PFSK-1 (cell line): ENCODE measurements around the gene ARSI.

Experiments
- FOXP2 ChIP-seq: optimal IDR thresholded peaks from 2 replicates; pipeline ENCODE3; 2011; ENCODE audit warnings: borderline replicate concordance, control low read depth, inconsistent platforms; ENCODE audit not compliant: insufficient read depth; ENCODE audit errors: extremely low read length, extremely low read depth
- POLR2AphosphoS5 ChIP-seq: IDR thresholded peaks from 2 replicates; pipeline ENCODE4 v1.6.1; 2012; ENCODE audit warnings: low read depth, mild to moderate bottlenecking, control low read depth, low read length, moderate library complexity
- REST ChIP-seq, 2 experiments: IDR thresholded peaks; 2 replicates each; pipeline versions ENCODE4 v1.6.1 to v1.8.0; 2011 to 2012; ENCODE audit warnings: low read depth in 2 of 2, low read length in 2 of 2, control low read depth in 1 of 2, inconsistent platforms in 1 of 2, mild to moderate bottlenecking in 1 of 2, moderate library complexity in 1 of 2; ENCODE audit not compliant: insufficient read depth in 1 of 2
- SIN3A ChIP-seq: IDR thresholded peaks from 2 replicates; pipeline ENCODE4 v1.6.1; 2012; ENCODE audit warnings: mild to moderate bottlenecking, low read length, moderate library complexity, borderline replicate concordance; ENCODE audit not compliant: insufficient read depth
- TAF1 ChIP-seq: IDR thresholded peaks from 2 replicates; pipeline ENCODE4 v1.6.1; 2012; ENCODE audit warnings: low read length, control low read depth, borderline replicate concordance; ENCODE audit not compliant: insufficient read depth

ARSI gene

GRCh38 chr5:150270541-150271295 is 32.0 kb downstream of the ARSI start:
- TF ChIP-seq REST (IDR thresholded peaks at IDR 0.05; ENCODE audit: insufficient read depth in 1 of 2, low read depth in 2 of 2, low read length in 2 of 2) (no peak), POLR2AphosphoS5 (no peak)

GRCh38 chr5:150266871-150267291 is 35.8 kb downstream of the ARSI start:
- TF ChIP-seq TAF1 (no peak), FOXP2 (no peak), REST (IDR thresholded peaks at IDR 0.05; ENCODE audit: insufficient read depth in 1 of 2, low read depth in 2 of 2, low read length in 2 of 2) (no peak), POLR2AphosphoS5 (no peak), SIN3A (no peak)

GRCh38 chr5:150265870-150266383 is 36.8 kb downstream of the ARSI start:
- no peak for TF ChIP-seq SIN3A
- no peak for TF ChIP-seq FOXP2
- TF ChIP-seq POLR2AphosphoS5: no peak
- TF ChIP-seq REST (IDR thresholded peaks at IDR 0.05; ENCODE audit: insufficient read depth in 1 of 2, low read depth in 2 of 2, low read length in 2 of 2): no peak
- no peak for TF ChIP-seq TAF1

- no peak for TF ChIP-seq TAF1
These were observed 37.8 kb downstream of the ARSI start for GRCh38 chr5:150264667-150265603.

- TF ChIP-seq POLR2AphosphoS5 (no peak), FOXP2 (no peak), TAF1 (no peak), SIN3A (no peak), REST (IDR thresholded peaks at IDR 0.05; ENCODE audit: insufficient read depth in 1 of 2, low read depth in 2 of 2, low read length in 2 of 2) (no peak)
These were observed 38.7 kb downstream of the ARSI start for GRCh38 chr5:150263801-150264621.
